Measurements from ENCODE around the gene TPX2. TPM values are rescaled to one million over a fixed set of nuclear protein-coding genes. Genes with fewer than 3 reads are reported as not detected.

TPX2 gene
- total and polyA plus RNA-seq, 2 of the 8 experiments (the other 6 are each of a cell fraction or from before 2014, with no cell fraction given), result 43.6 to 125 TPM

- H3K14ac ChIP-seq (ENCODE audit: insufficient read length), result no peak overlapping the region
- no peak overlapping the region for H2AFZ ChIP-seq (ENCODE audit: low read length)
- no peak overlapping the region for H4K91ac ChIP-seq (replicated peaks; ENCODE audit: insufficient read length, low read length)
- peaks cover 0 to 47% of the 10 kb centered on the region in 2 experiments; a peak in 2 of 4 replicates for H3K79me2 ChIP-seq (ENCODE audit: control insufficient read depth in 1 of 2, insufficient read depth in 2 of 2, low read length in 2 of 2)
- H2BK15ac ChIP-seq (ENCODE audit: low read length), result no peak overlapping the region
- no peak overlapping the region for H2BK12ac ChIP-seq (ENCODE audit: low read depth, low read length)
- ChIA-PET POLR2A (ENCODE audit: partially characterized antibody) (interaction anchor here (0.6 to 1.5 kb wide), 3 partner anchors 12 to 48 kb away, joined by 3 read pairs; no protein-coding TSS in a partner anchor), CTCF (ENCODE audit: partially characterized antibody) (interaction anchor here (0.9 to 2.3 kb wide), 2 partner anchors 16 to 36 kb away, joined by 3 to 6 read pairs; no protein-coding TSS in a partner anchor)
- FAIRE-seq (no peak), DNase-seq (ENCODE audit: low read depth in 1 of 2, low spot score in 2 of 2) (no peak)
- H3K4me2 ChIP-seq (ENCODE audit: insufficient read depth in 1 of 2, low read depth in 2 of 2, low read length in 2 of 2), result no peak overlapping the region
- H3K4me1 ChIP-seq (replicated peaks in 1 of 4; ENCODE audit: control insufficient read depth in 3 of 4, insufficient read depth in 4 of 4, low read length in 3 of 4), result no peaks in the 10 kb centered on the region
- H3K27me3 ChIP-seq (replicated peaks in 1 of 4; ENCODE audit: control insufficient read depth in 3 of 4, extremely low read depth in 1 of 4, insufficient read depth in 3 of 4, low read length in 3 of 4), result no peaks in the 10 kb centered on the region
- peaks cover 24 to 43% (median 25%) of the 10 kb centered on the region in 4 experiments; a peak in 7 of 8 replicates for H3K36me3 ChIP-seq (ENCODE audit: control insufficient read depth in 2 of 4, insufficient read depth in 4 of 4, low read length in 3 of 4)
- no peak overlapping the region for H4K5ac ChIP-seq (ENCODE audit: insufficient read length, low read depth, low read length)
- no peak overlapping the region for H3K27ac ChIP-seq (ENCODE audit: low read depth, low read length)
- no peak overlapping the region for H3K56ac ChIP-seq (replicated peaks; ENCODE audit: insufficient read length, low read depth, low read length)
- no peak overlapping the region for H2BK120ac ChIP-seq (replicated peaks; ENCODE audit: low read depth, low read length)
- WGBS, 2 experiments (ENCODE audit: extremely low coverage in 1 of 2, insufficient coverage in 1 of 2, insufficient read length in 1 of 2, insufficient replicate concordance in 2 of 2, low coverage in 1 of 2, low lambda C conversion rate in 2 of 2, missing lambda C conversion rate in 1 of 2), result 90% methylated on average over 2 of the region's 2 CpGs; no CpG with 5 or more reads in 1 of the 2 experiments
- H3K23me2 ChIP-seq (ENCODE audit: low read depth, low read length), result no peaks in the 10 kb centered on the region
- no peak overlapping the region for H2BK20ac ChIP-seq (ENCODE audit: low read length)
- H4K20me1 ChIP-seq (replicated peaks in 1 of 2; ENCODE audit: control insufficient read depth in 1 of 2, insufficient read depth in 2 of 2, low read length in 2 of 2), result peaks cover 0 to 6% of the 10 kb centered on the region in 2 experiments
- no peak overlapping the region for H4K8ac ChIP-seq (ENCODE audit: extremely low read depth, insufficient read depth, low read length)
- no peak overlapping the region for H3K4ac ChIP-seq (replicated peaks; ENCODE audit: insufficient read length, low read depth, low read length)
- no peak overlapping the region for H2BK5ac ChIP-seq (ENCODE audit: low read depth, low read length)
- H3K4me3 ChIP-seq (ENCODE audit: extremely low read depth in 1 of 4, insufficient read depth in 2 of 4, low read depth in 3 of 4, low read length in 4 of 4), result no peak overlapping the region
- no peak overlapping the region for H3K9ac ChIP-seq (replicated peaks in 1 of 4; ENCODE audit: extremely low read depth in 1 of 4, low read depth in 3 of 4, low read length in 3 of 4)
- H3K79me1 ChIP-seq (ENCODE audit: low read depth, low read length), result no peaks in the 10 kb centered on the region
- H3K9me3 ChIP-seq (ENCODE audit: insufficient read depth in 2 of 2, low read depth in 1 of 2, low read length in 1 of 2), result no peaks in the 10 kb centered on the region
- H2AK5ac ChIP-seq (ENCODE audit: low read depth, low read length), result no peak overlapping the region
- no peak overlapping the region for H3K23ac ChIP-seq (ENCODE audit: insufficient read length)
- no peak overlapping the region for H3K18ac ChIP-seq (ENCODE audit: extremely low read depth, low read length)
- no peak for TF ChIP-seq EZH2 (IDR thresholded peaks at IDR 0.05; ENCODE audit: low read depth, low read length, severe bottlenecking)
- no peak for TF ChIP-seq TCF12 (IDR thresholded peaks at IDR 0.05; ENCODE audit: low read depth, low read length)
- TF ChIP-seq SP2 (IDR thresholded peaks at IDR 0.05; ENCODE audit: low read length), result no peak
- TF ChIP-seq TAF1 (IDR thresholded peaks at IDR 0.05; ENCODE audit: low read depth, low read length), result no peak
- TF ChIP-seq TAF7 (optimal IDR thresholded peaks at IDR 0.05; ENCODE audit: borderline replicate concordance, low read depth, low read length), result no peak
- no peak for TF ChIP-seq RBBP5 (IDR thresholded peaks at IDR 0.05; ENCODE audit: borderline replicate concordance, low read depth, low read length)
- TF ChIP-seq TBP (IDR thresholded peaks at IDR 0.05; ENCODE audit: low read depth, low read length), result no peak
- no peak for TF ChIP-seq CTBP2 (IDR thresholded peaks at IDR 0.05; ENCODE audit: borderline replicate concordance, insufficient read depth, insufficient read length, low read length)
- TF ChIP-seq ASH2L (IDR thresholded peaks at IDR 0.05; ENCODE audit: low read length), result no peak
- no peak for TF ChIP-seq SAP30 (IDR thresholded peaks at IDR 0.05; ENCODE audit: insufficient read depth, insufficient replicate concordance, low read length)
- no peak for TF ChIP-seq CBX5 (IDR thresholded peaks at IDR 0.05; ENCODE audit: low read depth, low read length)
- TF ChIP-seq SIRT6 (IDR thresholded peaks at IDR 0.05; ENCODE audit: low read length), result no peak
- TF ChIP-seq GABPA (IDR thresholded peaks at IDR 0.05; ENCODE audit: borderline replicate concordance, insufficient read depth, low read length), result no peak
Measured at GRCh38 chr20:31759836-31760518, 20.9 kb downstream of the TPX2 start.
